Activated B cell treated with CpG ODN at 0.5 μM for 24 hours (primary cell): ENCODE data around the gene ZNF366. TPM values are rescaled to one million over a fixed set of nuclear protein-coding genes. Genes with fewer than 3 reads are reported as not detected.

Experiments
- ATAC-seq: fragments of 200-7000 bp; cut with Tn5 transposase; one replicate; pipeline ENCODE4 v1.10.0; 2021; ENCODE audit warnings: low read depth, mild to moderate bottlenecking, moderate library complexity
- CTCF ChIA-PET: fragments of 350-600 bp; sonication (Branson Sonifier 250); formaldehyde crosslinking; loops from one replicate; lab custom pipeline; 2021; ENCODE audit warnings: antibody characterized with exemption; lab: Charles Lee
- POLR2A ChIA-PET: fragments of 350-600 bp; sonication (Branson Sonifier 250); formaldehyde crosslinking; loops from one replicate; lab custom pipeline; 2021; ENCODE audit warnings: antibody characterized with exemption; lab: Charles Lee
- DNase-seq: peaks from one replicate; pipeline ENCODE4 v3.0.0; 2022
- H3K27ac Mint-ChIP-seq: one replicate; pipeline ENCODE4 v1.8.0; 2020; ENCODE audit warnings: mixed read lengths
- H3K27me3 Mint-ChIP-seq: one replicate; pipeline ENCODE4 v1.8.0; 2021; ENCODE audit warnings: mixed read lengths
- H3K36me3 Mint-ChIP-seq: one replicate; pipeline ENCODE4 v1.8.0; 2021; ENCODE audit warnings: low read depth, mixed read lengths
- H3K4me1 Mint-ChIP-seq: one replicate; pipeline ENCODE4 v1.8.0; 2021; ENCODE audit warnings: mixed read lengths
- H3K4me3 Mint-ChIP-seq: one replicate; pipeline ENCODE4 v1.8.0; 2020; ENCODE audit warnings: mild to moderate bottlenecking, mixed read lengths
- H3K9me3 Mint-ChIP-seq: one replicate; pipeline ENCODE4 v1.8.0; 2020; ENCODE audit warnings: mixed read lengths
- CTCF ChIP-seq: fragments of 200-600 bp; IDR thresholded peaks from one replicate; pipeline ENCODE4 v1.8.0; 2022; ENCODE audit warnings: antibody characterized with exemption, mild to moderate bottlenecking
- intact Hi-C: fragments of 100-400 bp; cut with micrococcal nuclease; formaldehyde crosslinking; loops from one replicate; pipeline ENCODE4 v1.15.1; 2024
- total RNA-seq: library from RNA; stranded (reverse); gene quantifications from 2 replicates; pipeline ENCODE4 v1.2.3, GENCODE V29; 2022

Gene ZNF366
- total RNA-seq, 1 donor from 2014 or later = not detected

GRCh38 chr5:72441094-72441723 lies 66.0 kb downstream of the ZNF366 start:
- H3K27ac Mint-ChIP-seq = no peak overlapping the region
- TF ChIP-seq CTCF = no peak
- DNase-seq (no peak), ATAC-seq (no peak)
- no peaks in the 10 kb centered on the region for H3K9me3 Mint-ChIP-seq
- ChIA-PET POLR2A (no interaction called here), CTCF (interaction anchor here (0.6 kb wide), 1 partner anchor 73 kb away, joined by 3 read pairs; no protein-coding TSS in a partner anchor)
- intact Hi-C loops = no loop called here
- no peaks in the 10 kb centered on the region for H3K36me3 Mint-ChIP-seq
- no peak overlapping the region for H3K4me3 Mint-ChIP-seq
- H3K27me3 Mint-ChIP-seq = no peaks in the 10 kb centered on the region
- no peaks in the 10 kb centered on the region for H3K4me1 Mint-ChIP-seq

- POLR2A ChIA-PET = no interaction called here
- intact Hi-C loops = no loop called here
- Mint-ChIP-seq H3K27ac (no peak overlapping the region), H3K36me3 (no peaks in the 10 kb centered on the region), H3K4me3 (no peak overlapping the region), H3K4me1 (no peaks in the 10 kb centered on the region), H3K9me3 (no peaks in the 10 kb centered on the region), H3K27me3 (peaks cover 1% of the 10 kb centered on the region)
- no peak for ATAC-seq
- TF ChIP-seq CTCF = no peak
- DNase-seq = no peak
- CTCF ChIA-PET = no interaction called here
Observed at GRCh38 chr5:72440207-72440638, 67.0 kb downstream of the ZNF366 start.

- Mint-ChIP-seq H3K4me1 (no peaks in the 10 kb centered on the region), H3K4me3 (no peak overlapping the region), H3K36me3 (no peaks in the 10 kb centered on the region), H3K27ac (no peak overlapping the region), H3K9me3 (no peaks in the 10 kb centered on the region), H3K27me3 (peaks cover 7% of the 10 kb centered on the region)
- no peak for DNase-seq
- intact Hi-C loops = no loop called here
- no peak for ATAC-seq
- ChIA-PET CTCF (no interaction called here), POLR2A (no interaction called here)
- TF ChIP-seq CTCF = no peak
Observed at GRCh38 chr5:72439192-72439591, 68.0 kb downstream of the ZNF366 start.

- Mint-ChIP-seq H3K27me3 (peaks cover 9% of the 10 kb centered on the region), H3K4me1 (no peaks in the 10 kb centered on the region), H3K4me3 (no peak overlapping the region), H3K9me3 (no peaks in the 10 kb centered on the region), H3K27ac (no peak overlapping the region), H3K36me3 (no peaks in the 10 kb centered on the region)
- ATAC-seq (no peak), DNase-seq (no peak)
- ChIA-PET CTCF (no interaction called here), POLR2A (no interaction called here)
- intact Hi-C loops = no loop called here
- no peak for TF ChIP-seq CTCF
Observed at GRCh38 chr5:72438141-72438540, 69.1 kb downstream of the ZNF366 start.

GRCh38 chr5:72436796-72437471 lies 70.3 kb downstream of the ZNF366 start:
- no peak overlapping the region for H3K27ac Mint-ChIP-seq
- TF ChIP-seq CTCF = no peak
- H3K27me3 Mint-ChIP-seq = peaks cover 10% of the 10 kb centered on the region
- H3K4me3 Mint-ChIP-seq = no peak overlapping the region
- ChIA-PET CTCF (no interaction called here), POLR2A (no interaction called here)
- intact Hi-C loops = no loop called here
- H3K36me3 Mint-ChIP-seq = no peaks in the 10 kb centered on the region
- no peaks in the 10 kb centered on the region for H3K9me3 Mint-ChIP-seq
- ATAC-seq (no peak), DNase-seq (no peak)
- no peaks in the 10 kb centered on the region for H3K4me1 Mint-ChIP-seq
